GM21737 (cell line): ENCODE data around the gene SPECC1L.

Source experiments
- ATAC-seq: cut with Tn5 transposase; IDR thresholded peaks from one replicate; pipeline ENCODE4 v1.9.1; 2021; ENCODE audit warnings: mild to moderate bottlenecking, moderate library complexity; ENCODE audit not compliant: unreplicated experiment

The SPECC1L gene

DNA sequence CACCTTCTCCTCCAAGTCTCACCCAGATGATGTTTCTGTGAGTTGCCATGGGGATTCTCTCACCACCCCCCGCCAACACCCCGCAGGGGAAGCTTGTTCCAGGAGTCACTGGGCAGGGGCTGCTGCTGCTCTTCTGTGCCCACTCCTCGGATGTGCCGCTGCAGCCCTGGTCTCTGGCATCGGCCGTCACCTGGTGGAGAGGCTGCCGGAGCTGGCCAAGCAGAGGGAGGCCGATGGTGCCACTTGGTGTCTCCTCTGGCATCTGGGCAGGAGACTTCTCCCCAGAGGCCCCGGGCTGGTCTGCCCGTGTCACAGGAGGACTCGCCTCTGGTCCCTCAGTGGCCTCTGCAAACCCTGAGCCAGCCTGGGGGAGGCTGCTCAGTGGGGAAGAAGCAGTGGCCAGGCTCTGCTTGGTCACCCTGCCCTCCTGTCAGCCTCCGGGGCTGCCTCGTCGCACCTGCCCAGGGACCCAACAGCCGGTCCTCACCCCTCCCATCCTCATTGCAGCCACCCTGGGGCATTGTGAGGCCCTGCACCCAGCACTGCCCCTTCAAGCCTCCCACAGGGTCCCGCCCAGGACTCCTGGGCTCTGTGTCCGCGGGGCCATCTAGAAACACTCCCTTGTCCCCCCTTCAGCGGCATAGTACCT, 156.3 kb downstream of the SPECC1L start:
- no peak for ATAC-seq

DNA sequence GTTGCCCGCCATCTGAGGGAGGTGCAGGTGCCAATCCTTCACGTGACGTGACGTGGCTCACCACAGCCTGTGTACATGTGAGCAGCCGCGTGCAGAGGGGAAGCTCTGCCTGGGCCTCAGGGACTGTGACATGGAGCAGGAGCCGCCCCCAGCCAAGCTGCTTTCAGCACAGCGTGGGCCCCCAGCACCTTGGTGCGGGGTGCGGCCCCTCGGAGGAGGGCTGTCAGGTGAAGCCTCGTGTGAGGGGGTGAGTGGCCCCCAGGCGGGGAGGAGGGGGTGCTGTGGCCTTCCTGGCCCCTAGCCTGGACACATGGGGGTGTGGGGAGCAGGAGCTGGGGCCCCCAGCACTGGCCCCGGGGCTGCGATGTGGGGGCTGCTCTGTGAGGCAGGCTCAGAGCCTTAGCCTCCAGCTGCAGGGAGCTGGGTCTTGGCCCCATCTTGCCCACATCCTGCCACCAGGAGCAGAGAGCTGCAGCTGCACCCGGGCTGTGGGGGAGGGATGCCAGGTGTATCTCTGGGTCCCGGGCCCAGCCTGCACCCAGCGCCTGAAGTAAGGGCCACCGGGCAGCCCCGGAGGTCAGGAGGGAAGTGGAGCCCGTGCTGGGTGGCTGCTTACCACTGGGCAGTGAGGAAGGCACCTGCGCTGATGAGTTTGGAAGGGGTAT, 157.0 kb downstream of the SPECC1L start, which contains the start of gene ADORA2A:
TSS of gene ADORA2A (plus strand) at position 100 of the 665 bp plus-strand sequence. CDS start 5,806 bp downstream, outside the sequence.
- peak; percentile 47 for ATAC-seq

DNA sequence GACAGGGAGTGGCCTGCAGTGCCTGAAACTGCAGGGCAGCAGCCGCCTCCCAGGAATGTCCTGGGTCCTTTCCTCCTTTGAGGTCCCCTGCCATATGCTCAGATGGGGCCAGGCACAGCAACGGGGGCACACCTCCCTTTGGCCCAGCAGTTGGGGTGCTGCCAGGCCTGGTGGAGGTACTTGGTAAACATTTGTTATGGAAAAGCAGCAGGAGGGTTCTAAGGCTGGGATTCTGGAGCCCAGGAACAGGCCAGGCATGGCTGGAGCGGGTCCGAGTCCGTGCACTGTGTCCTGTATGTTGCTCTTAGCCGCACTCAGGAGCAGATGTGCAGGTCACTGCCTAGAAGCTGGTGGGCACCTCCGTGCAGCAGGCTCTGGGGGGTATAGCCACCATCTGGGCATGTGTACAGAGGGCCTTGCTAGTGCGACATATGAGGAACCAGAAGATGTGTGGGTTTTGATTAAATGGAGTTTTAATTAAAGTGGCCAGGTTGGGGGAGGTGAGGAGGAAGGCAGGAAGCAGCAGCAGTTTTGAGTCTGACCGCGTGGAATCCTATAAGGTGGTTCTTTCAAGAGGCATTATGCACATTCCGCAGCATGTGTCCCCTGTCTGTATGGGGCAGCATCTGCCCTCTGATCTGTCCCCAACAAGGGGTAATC, 158.2 kb downstream of the SPECC1L start:
- ATAC-seq, result no peak

DNA sequence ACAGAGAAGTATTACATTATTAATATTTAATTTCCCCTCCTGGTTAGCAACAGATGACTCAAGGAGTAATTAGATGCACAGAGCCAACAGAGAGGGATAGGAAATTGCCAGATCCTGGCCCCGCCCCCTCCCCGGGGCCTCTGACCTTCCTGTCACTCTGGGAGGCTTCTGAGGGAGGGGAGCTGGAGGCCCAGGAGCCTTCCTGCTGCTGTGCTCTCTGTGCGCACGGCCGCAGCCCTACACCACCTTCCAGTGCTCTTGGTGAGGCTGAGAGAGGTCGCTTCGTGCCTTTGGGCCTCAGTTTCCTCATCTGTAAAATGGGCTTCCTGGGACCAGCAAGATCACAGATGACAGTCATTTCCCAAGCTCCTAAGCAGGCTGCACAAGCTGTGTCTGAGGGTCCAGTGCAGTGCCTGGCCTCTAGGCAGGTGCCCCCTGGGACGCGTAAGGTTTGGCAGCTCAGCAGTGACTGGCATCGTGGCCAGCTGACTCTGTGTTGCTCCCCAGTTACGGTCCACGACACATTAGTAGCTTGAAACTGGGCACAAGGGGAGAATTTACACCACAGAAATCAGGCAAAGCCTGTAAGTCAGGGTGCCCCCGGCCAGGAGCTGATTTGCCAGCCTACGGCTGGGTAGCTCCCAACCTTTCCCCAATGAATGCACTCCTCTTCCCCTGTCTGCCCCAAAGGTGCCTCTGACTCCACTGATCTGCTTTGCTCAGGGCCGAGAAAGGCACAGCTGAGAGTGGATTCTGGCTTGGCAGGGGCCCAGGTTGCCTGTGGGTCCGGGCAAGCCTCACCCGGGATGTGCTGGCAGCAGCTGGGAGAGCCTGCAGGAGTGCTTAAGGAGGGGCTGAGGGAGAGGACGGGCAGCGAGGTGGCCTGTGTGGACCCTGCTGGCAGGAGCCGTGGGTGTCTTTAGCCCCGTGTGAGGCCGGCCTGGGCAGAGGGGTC, 159.1 kb downstream of the SPECC1L start:
- no peak for ATAC-seq

DNA sequence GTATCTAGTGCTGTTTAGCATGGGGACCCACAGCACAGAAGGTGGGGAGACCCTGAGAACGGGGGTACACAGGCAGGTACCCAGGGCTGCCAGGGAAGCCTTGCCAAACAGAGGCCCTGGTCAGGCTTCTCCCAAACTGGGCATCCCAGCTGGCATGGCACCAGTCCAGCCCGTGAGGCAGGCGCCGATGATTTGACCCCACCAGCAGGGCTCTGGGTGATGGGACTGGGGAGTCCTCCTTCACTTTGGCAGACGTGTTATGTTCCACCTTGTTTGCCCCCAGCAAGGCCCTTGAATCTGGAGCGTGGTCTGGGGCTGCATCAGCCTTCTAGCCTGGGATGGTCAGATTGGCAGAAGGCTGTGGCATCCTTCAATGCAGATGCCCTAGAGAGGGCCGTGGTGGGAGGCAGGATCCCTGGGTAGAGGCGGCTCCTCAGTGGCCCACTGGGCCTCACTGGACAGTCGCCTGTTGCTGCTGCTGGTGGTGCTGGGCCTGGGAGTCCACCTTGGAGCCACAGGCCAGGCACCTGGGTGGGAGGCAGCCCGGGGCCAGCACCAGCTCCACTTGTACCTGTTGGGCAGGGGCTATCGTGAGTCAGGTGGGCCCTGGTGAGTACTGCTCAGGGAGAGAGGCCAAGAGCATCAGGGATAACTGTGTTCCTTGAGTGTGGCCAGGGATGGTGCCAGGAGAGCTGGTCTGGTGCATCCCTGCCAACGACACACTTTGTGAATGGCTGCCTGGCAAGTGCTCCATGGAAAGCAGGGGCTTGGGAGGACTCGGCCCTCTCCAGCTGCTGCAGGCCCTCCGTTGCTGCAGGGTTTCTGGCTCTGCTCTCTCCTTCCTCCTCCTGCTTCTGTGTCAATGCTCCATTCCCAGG, 160.0 kb downstream of the SPECC1L start:
- no peak for ATAC-seq

DNA sequence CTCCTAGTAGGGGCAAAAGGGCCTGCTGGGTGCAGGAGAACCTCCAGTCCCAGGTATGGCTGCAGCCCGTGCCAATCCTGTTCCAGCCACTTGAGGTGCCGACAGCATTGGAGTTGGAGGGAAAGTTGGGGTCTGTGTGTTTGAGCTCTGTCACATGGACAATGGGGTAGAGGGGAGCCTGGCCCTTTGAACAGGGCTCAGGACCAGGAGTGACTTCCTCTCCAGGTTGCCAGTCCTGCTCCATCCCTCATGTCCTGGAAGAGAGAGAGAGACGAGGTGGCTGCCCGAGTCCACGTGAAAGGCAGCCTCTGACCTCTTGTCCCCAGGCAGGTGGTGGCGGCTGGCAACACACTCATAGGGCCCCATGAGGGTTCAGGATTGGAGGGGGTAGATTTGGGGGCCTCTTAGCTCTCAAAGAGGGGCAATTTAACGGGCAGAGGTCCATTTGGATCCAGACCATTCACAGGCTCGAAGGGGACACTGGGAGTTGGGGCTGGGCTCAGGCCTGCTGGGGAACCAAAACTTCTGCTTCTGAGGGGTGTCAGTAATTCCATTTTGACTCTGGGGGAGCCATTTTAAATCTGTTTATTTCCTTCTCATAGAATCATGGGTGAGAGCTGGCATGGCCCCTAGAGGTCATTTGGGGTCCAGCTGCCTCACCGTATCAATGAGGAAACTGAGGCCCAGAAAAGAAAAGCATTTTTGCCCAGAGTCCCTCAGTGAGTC, 160.8 kb downstream of the SPECC1L start:
- no peak for ATAC-seq

DNA sequence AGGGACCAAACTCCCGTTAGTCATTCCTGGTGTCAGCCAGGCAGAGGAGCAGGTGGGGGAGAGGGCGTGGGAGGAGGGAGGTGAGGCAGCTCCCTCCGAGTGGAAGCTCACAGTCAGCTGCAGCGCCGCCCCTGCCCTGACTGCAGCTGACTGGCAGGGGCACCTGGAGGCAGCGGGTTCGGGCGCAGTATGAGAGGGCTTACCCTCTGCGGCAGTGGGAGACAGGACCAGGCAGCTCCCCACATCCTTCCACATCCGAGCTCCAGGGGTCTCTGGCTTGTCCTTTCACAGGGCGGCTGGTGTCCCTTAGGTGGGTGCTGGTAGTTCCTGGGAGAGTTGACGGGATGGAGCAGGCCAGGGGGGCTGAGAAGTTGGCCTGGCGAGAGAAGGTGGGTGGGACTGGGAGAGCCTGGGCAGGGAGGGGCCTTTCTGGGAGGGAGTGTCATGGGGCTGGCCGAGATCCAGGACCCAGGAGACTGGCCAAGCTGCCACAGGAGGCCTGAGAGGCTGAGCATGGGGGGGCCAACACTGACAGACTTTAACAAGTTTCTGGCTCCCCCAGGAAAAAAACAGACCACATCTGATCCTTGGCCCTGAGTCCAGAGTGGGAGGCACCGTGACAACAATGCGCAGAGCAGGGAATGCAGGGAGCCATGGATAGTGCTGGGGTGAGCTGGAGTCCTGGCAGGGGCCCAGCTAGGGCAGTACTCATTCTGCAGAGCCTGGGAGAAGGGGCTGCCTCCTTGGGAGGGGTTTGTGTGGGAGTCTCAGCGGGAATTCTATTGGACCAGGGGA, 161.6 kb downstream of the SPECC1L start:
- ATAC-seq, result no peak

DNA sequence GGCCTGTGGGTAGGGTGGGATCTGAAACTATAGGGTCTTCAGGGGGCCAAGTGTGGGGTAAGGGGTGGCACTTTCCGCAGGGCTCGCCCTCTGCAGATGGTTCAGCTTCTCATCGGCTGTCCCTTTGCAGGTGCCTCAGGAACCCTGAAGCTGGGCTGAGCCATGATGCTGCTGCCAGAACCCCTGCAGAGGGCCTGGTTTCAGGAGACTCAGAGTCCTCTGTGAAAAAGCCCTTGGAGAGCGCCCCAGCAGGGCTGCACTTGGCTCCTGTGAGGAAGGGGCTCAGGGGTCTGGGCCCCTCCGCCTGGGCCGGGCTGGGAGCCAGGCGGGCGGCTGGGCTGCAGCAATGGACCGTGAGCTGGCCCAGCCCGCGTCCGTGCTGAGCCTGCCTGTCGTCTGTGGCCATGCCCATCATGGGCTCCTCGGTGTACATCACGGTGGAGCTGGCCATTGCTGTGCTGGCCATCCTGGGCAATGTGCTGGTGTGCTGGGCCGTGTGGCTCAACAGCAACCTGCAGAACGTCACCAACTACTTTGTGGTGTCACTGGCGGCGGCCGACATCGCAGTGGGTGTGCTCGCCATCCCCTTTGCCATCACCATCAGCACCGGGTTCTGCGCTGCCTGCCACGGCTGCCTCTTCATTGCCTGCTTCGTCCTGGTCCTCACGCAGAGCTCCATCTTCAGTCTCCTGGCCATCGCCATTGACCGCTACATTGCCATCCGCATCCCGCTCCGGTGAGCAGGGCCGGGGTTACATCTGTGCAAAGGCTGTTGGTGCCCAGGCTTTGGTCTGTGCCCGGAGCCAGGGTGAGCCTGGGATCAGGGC, 162.6 kb downstream of the SPECC1L start:
- ATAC-seq, result no peak

DNA sequence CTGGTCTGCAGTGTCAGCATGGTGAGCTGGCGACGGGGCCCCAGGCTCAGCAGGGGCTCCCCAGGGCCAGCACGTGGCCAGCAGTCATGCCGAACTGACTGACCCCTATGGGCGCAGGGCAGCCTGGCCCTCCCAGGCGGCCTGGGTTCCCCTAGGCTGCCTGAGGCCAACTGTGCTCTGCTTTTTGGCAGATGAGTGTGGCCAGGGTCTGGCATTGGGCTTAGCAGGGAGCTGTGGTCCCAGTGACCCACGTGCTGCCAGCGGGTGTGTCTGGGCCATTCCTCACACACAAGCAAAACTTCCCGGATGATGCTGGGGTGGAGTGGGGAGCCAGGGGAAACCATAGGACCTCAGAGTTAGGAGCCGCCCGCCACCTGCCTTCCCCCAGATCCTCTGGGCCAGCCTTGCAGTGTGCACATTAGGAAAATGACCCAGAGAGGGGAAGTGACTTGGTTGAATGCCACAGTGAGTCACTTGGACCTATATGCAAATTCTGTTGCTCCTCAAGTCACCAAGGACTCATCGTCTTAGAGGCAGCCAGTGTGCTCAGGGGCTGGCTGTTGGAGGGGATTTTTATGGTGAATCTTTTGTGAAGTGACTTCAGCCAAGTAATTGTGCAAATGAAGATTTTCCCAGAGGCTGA, 163.3 kb downstream of the SPECC1L start:
- peak; percentile 55 for ATAC-seq

DNA sequence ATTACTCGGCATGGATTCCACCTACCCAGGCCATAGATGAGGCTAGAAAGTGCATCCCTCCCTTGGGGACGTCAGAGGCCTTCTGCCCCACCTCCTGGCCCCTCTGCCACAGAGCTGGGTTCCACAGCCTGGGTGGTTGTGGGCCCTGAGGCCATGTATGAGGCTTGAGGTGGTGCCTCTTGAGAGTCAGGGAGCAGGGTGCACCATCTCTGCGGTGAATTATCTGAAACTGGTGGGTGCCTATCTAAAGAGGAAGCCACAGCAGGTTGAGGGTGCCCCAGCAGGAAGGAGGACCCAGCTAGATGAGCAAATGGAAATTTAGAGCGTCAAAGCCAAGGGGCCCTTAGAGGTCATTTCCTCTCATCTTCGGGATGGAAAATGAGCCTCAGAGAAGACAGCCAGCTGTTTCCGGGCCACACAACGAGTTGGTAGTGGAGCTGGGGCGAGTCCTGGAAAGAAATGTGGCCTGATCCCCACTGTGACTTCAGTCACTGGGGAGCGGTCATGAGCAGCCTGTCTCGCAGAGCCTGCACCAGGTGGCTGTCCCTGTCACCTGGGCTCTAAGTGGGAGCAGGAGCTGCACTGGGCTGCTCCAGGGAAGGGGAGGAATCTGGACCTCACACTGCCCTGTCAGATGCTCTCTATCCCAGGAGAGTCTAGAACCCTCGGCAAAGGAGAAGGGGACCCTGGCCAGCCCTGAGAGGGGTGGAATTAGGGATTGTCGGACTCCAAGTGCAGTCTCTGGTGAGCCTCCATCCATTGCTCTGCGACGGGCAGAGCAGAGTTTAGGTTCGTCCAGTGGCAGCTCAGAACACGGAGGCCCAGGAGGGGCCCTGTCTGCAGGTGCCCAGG, 164.1 kb downstream of the SPECC1L start:
- ATAC-seq, result peak; percentile 30

DNA sequence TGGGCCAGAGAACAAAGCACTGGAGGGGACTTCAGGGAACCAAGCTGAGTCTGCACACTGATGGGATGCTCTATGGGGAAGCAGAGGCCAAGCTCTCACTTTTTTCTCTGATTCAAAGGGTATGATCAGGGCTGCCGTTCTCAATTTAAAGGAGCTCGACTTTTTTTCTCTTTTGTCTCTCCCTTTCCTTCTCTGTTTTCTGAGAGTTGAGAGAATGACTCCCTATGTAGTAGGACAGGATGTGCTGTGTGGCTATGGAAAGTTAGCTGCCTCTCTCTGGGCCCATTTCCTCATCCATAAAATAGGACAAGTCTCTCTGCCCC, 164.7 kb downstream of the SPECC1L start:
- no peak for ATAC-seq

DNA sequence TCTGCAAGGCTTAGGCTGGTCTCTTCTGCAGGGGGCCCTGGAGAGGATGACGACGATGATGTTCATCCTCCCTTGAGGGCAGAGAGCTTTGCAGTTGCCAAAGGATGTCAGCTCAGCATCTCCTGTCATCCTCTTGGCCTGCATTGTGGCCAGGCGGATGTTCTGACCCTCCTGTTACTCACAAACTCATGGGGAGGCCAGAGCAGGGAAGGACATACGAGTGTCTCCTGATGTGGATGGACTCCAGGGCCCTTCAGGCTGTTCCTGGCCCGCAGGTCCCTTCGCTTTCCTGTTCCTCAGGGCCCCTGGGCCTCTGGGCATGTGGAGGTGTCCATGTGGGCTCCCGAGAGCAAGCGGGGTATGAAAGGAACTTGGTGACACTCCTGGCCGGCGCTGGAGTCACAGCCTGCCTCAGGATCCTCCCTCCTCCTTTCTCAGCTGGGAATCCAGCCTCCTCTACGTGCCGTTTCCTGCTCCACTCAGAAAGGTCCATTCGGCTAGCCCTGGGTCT, 165.3 kb downstream of the SPECC1L start:
- no peak for ATAC-seq

DNA sequence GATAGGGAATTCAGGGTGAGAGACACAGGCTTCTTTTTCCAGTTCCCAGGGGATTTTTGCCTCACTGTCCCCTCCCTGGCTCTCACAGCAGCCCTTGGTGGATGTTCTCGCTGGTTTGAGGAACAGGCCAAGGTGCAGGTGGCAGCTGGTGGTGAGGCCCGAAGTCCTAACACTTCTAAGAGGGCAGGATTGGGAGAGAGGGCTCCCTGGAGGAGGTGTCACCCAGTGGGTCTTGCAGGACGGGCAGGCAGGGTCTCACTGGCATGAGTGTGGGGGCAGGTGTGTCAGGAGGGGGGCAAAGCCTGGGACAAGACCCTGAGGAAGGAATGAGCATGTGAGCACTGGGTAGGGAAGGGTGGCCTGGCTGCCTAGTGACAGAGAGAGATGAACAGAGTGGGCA, 165.9 kb downstream of the SPECC1L start:
- no peak for ATAC-seq

DNA sequence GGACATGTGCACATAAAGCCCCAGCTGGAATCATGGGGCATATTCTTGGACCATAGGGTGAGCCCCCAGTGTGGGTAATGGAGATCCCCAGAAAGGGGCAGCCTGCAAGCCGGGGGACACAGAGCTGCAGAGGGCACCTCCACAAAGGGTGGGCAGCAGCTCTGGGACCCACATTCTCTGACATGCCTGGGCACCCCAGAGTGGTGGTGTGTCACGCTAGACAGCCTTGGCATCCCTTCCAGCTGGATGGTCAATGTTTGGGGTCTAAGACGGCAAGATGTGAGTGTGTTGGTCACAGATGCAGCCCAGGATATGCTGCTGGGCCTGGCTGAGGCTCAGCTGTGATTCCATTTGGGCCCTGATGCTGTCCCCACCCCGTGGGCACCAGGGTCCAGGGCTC, 166.5 kb downstream of the SPECC1L start:
- ATAC-seq, result no peak

DNA sequence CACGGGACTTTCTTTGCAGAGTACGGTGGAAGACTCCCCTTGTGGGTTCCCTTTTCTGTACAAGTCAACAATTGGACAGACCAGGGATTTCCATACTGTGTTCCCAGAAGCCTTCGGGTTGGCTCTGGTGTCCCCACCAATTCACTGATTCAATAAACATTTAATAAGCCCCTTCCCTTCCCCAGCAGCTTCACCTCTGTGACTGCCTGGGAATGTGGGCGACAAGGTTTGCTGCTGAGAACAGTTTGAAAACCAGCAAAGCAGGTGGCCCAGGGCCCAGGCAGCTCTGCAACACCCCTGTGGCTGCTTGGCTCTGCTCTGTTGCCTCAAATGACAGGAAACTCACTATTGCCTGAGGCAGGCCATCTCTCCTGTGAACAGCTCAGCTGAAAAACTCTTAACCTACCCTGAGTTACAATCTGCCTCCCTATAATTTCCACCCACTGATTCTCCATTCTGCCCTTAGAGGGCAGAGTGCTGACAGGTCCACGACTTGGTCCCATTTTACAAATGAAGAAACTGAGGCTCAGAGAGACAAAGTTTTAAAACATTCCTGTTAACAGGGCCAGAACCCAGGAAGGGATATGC, 167.2 kb downstream of the SPECC1L start:
- no peak for ATAC-seq

DNA sequence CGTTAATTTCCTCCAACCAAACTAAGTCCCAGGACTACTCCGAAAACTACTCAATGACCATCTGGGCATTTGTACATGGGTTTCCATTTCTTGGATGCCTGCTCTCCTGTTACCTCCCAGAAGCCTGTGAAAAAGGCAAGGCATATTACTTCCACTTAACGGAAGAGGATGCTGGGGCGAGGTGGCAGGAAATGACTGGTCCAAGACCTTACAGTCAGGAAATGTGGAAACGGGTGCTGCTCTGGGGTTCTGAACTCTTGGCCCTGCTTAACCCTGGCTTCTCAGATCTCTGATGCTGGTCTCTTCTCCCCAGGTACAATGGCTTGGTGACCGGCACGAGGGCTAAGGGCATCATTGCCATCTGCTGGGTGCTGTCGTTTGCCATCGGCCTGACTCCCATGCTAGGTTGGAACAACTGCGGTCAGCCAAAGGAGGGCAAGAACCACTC, 169.7 kb downstream of the SPECC1L start:
- no peak for ATAC-seq
